ENCODE results near the gene TMC1.
"Not testable (repeated sequence)": the region's sequence is repeated elsewhere in the genome, so short reads cannot be mapped to it uniquely, and the experiment has no call there.

Gene TMC1

GRCh38 chr9:72769546-72769945, 248.1 kb downstream of the TMC1 start:
- Mint-ChIP-seq H3K9me3 (no peaks in the 10 kb centered on the region), H3K4me3 (no peak overlapping the region), H3K4me1 (ENCODE audit: low read depth) (no peaks in the 10 kb centered on the region), H3K36me3 (ENCODE audit: low read depth) (no peaks in the 10 kb centered on the region), H3K27me3 (peaks cover 3% of the 10 kb centered on the region), H3K27ac (no peak overlapping the region)
- intact Hi-C loops (cut with micrococcal nuclease) = no loop called here

- H3K36me3 Mint-ChIP-seq (ENCODE audit: low read depth) = no peaks in the 10 kb centered on the region
- no peaks in the 10 kb centered on the region for H3K4me1 Mint-ChIP-seq (ENCODE audit: low read depth)
- no peak overlapping the region for H3K4me3 Mint-ChIP-seq
- no peak overlapping the region for H3K27ac Mint-ChIP-seq
- H3K27me3 Mint-ChIP-seq = peaks cover 1% of the 10 kb centered on the region
- intact Hi-C loops (cut with micrococcal nuclease) = no loop called here
- H3K9me3 Mint-ChIP-seq = peaks cover 8% of the 10 kb centered on the region
Observed at GRCh38 chr9:72772661-72773060, 251.3 kb downstream of the TMC1 start.

GRCh38 chr9:72773570-72773969, 252.2 kb downstream of the TMC1 start:
- peaks cover 5% of the 10 kb centered on the region for H3K27me3 Mint-ChIP-seq
- intact Hi-C loops (cut with micrococcal nuclease) = no loop called here

GRCh38 chr9:72775570-72775969, 254.2 kb downstream of the TMC1 start:
- peaks cover 8% of the 10 kb centered on the region for H3K9me3 Mint-ChIP-seq
- H3K27me3 Mint-ChIP-seq = peaks cover 6% of the 10 kb centered on the region
- intact Hi-C loops (cut with micrococcal nuclease) = no loop called here
- no peak overlapping the region for H3K4me3 Mint-ChIP-seq
- H3K36me3 Mint-ChIP-seq (ENCODE audit: low read depth) = no peaks in the 10 kb centered on the region
- H3K27ac Mint-ChIP-seq = no peak overlapping the region
- H3K4me1 Mint-ChIP-seq (ENCODE audit: low read depth) = no peaks in the 10 kb centered on the region

More at GRCh38 chr9:72773570-72773969, 252.2 kb downstream of the TMC1 start:
- Mint-ChIP-seq H3K27ac (no peak overlapping the region), H3K4me1 (ENCODE audit: low read depth) (no peaks in the 10 kb centered on the region), H3K9me3 (peaks cover 8% of the 10 kb centered on the region), H3K36me3 (ENCODE audit: low read depth) (no peaks in the 10 kb centered on the region), H3K4me3 (no peak overlapping the region)

- Mint-ChIP-seq H3K4me3 (no peak overlapping the region), H3K9me3 (peaks cover 17% of the 10 kb centered on the region), H3K4me1 (ENCODE audit: low read depth) (no peaks in the 10 kb centered on the region), H3K27ac (no peak overlapping the region), H3K27me3 (peaks cover 10% of the 10 kb centered on the region), H3K36me3 (ENCODE audit: low read depth) (no peaks in the 10 kb centered on the region)
- intact Hi-C loops (cut with micrococcal nuclease) = no loop called here
Observed at GRCh38 chr9:72779614-72780013, 258.2 kb downstream of the TMC1 start.

GRCh38 chr9:72786948-72787347, 265.5 kb downstream of the TMC1 start:
- no peak overlapping the region for H3K4me3 Mint-ChIP-seq
- intact Hi-C loops (cut with micrococcal nuclease) = no loop called here
- H3K9me3 Mint-ChIP-seq = peaks cover 9% of the 10 kb centered on the region
- H3K36me3 Mint-ChIP-seq (ENCODE audit: low read depth) = no peaks in the 10 kb centered on the region
- H3K27me3 Mint-ChIP-seq = peaks cover 3% of the 10 kb centered on the region
- H3K27ac Mint-ChIP-seq = no peak overlapping the region
- H3K4me1 Mint-ChIP-seq (ENCODE audit: low read depth) = no peaks in the 10 kb centered on the region

- intact Hi-C loops (cut with micrococcal nuclease) = no loop called here
- Mint-ChIP-seq H3K27ac (no peak overlapping the region), H3K27me3 (peaks cover under 1% of the 10 kb centered on the region), H3K36me3 (ENCODE audit: low read depth) (no peaks in the 10 kb centered on the region), H3K4me3 (no peak overlapping the region), H3K9me3 (peaks cover 7% of the 10 kb centered on the region), H3K4me1 (ENCODE audit: low read depth) (no peaks in the 10 kb centered on the region)
Observed at GRCh38 chr9:72788966-72789735, 267.7 kb downstream of the TMC1 start.

GRCh38 chr9:72789885-72790284, 268.5 kb downstream of the TMC1 start:
- peaks cover 2% of the 10 kb centered on the region for H3K27me3 Mint-ChIP-seq
- H3K27ac Mint-ChIP-seq = no peak overlapping the region
- no peaks in the 10 kb centered on the region for H3K36me3 Mint-ChIP-seq (ENCODE audit: low read depth)
- no peak overlapping the region for H3K4me3 Mint-ChIP-seq
- H3K9me3 Mint-ChIP-seq = peaks cover 11% of the 10 kb centered on the region
- no peaks in the 10 kb centered on the region for H3K4me1 Mint-ChIP-seq (ENCODE audit: low read depth)
- intact Hi-C loops (cut with micrococcal nuclease) = no loop called here

- Mint-ChIP-seq H3K36me3 (ENCODE audit: low read depth) (no peaks in the 10 kb centered on the region), H3K4me3 (no peak overlapping the region), H3K27ac (no peak overlapping the region), H3K4me1 (ENCODE audit: low read depth) (no peaks in the 10 kb centered on the region), H3K9me3 (peaks cover 22% of the 10 kb centered on the region), H3K27me3 (peaks cover 3% of the 10 kb centered on the region)
- intact Hi-C loops (cut with micrococcal nuclease) = no loop called here
Observed at GRCh38 chr9:72790989-72791388, 269.6 kb downstream of the TMC1 start.

- H3K9me3 Mint-ChIP-seq = peaks cover 24% of the 10 kb centered on the region
- H3K4me1 Mint-ChIP-seq (ENCODE audit: low read depth) = no peaks in the 10 kb centered on the region
- peaks cover 3% of the 10 kb centered on the region for H3K27me3 Mint-ChIP-seq
- no peaks in the 10 kb centered on the region for H3K36me3 Mint-ChIP-seq (ENCODE audit: low read depth)
- intact Hi-C loops (cut with micrococcal nuclease) = no loop called here
- no peak overlapping the region for H3K27ac Mint-ChIP-seq
- H3K4me3 Mint-ChIP-seq = no peak overlapping the region
Observed at GRCh38 chr9:72791436-72791835, 270.0 kb downstream of the TMC1 start.

GRCh38 chr9:72794946-72795345, 273.5 kb downstream of the TMC1 start:
- Mint-ChIP-seq H3K27me3 (peaks cover 3% of the 10 kb centered on the region), H3K9me3 (peaks cover 33% of the 10 kb centered on the region), H3K4me1 (ENCODE audit: low read depth) (no peaks in the 10 kb centered on the region), H3K4me3 (no peak overlapping the region), H3K27ac (no peak overlapping the region), H3K36me3 (ENCODE audit: low read depth) (no peaks in the 10 kb centered on the region)
- intact Hi-C loops (cut with micrococcal nuclease) = no loop called here

GRCh38 chr9:72800328-72800994, 279.1 kb downstream of the TMC1 start:
- Mint-ChIP-seq H3K9me3 (peaks cover 16% of the 10 kb centered on the region), H3K27ac (no peak overlapping the region)

GRCh38 chr9:72805238-72805637, 283.8 kb downstream of the TMC1 start:
- H3K9me3 Mint-ChIP-seq = no peaks in the 10 kb centered on the region
- intact Hi-C loops (cut with micrococcal nuclease) = no loop called here

More at GRCh38 chr9:72800328-72800994, 279.1 kb downstream of the TMC1 start:
- intact Hi-C loops (cut with micrococcal nuclease) = no loop called here
- no peaks in the 10 kb centered on the region for H3K4me1 Mint-ChIP-seq (ENCODE audit: low read depth)
- peaks cover 4% of the 10 kb centered on the region for H3K27me3 Mint-ChIP-seq
- H3K4me3 Mint-ChIP-seq = no peak overlapping the region
- H3K36me3 Mint-ChIP-seq (ENCODE audit: low read depth) = no peaks in the 10 kb centered on the region

GRCh38 chr9:72806313-72806809, 285.0 kb downstream of the TMC1 start:
- H3K27ac Mint-ChIP-seq; H3K27me3 Mint-ChIP-seq; H3K4me3 Mint-ChIP-seq; intact Hi-C loops (cut with micrococcal nuclease); H3K9me3 Mint-ChIP-seq; H3K4me1 Mint-ChIP-seq (ENCODE audit: low read depth); H3K36me3 Mint-ChIP-seq (ENCODE audit: low read depth): not testable (repeated sequence)

More at GRCh38 chr9:72805238-72805637, 283.8 kb downstream of the TMC1 start:
- Mint-ChIP-seq H3K4me3 (no peak overlapping the region), H3K27ac (no peak overlapping the region), H3K27me3 (peaks cover 3% of the 10 kb centered on the region), H3K4me1 (ENCODE audit: low read depth) (no peaks in the 10 kb centered on the region), H3K36me3 (ENCODE audit: low read depth) (no peaks in the 10 kb centered on the region)

Data from dendritic cell treated with granulocyte-macrophage colony-stimulating factor and Interleukin-4, amounts not matched to agents 40 ng/mL and 50 ng/mL, for 4 days (primary cell).